Astrocyte of the hippocampus (primary cell): ENCODE measurements around the gene GRM4.

ENCODE experiments used
- DNase-seq: peaks from one replicate; pipeline ENCODE4 v3.0.0; 2011; ENCODE audit warnings: low read depth, low spot score

The GRM4 gene

GRCh38 chr6:34085453-34086170 lies 60.3 kb downstream of the GRM4 start:
- no peak for DNase-seq

- DNase-seq = no peak
Measured at GRCh38 chr6:34084591-34085290, 61.1 kb downstream of the GRM4 start.

- DNase-seq = peak; percentile 61
Measured at GRCh38 chr6:34082864-34083626, 62.8 kb downstream of the GRM4 start.

GRCh38 chr6:34082348-34082747 lies 63.5 kb downstream of the GRM4 start:
- no peak for DNase-seq

- DNase-seq = no peak
Measured at GRCh38 chr6:34080357-34080756, 65.5 kb downstream of the GRM4 start.

GRCh38 chr6:34079899-34080298 lies 66.0 kb downstream of the GRM4 start:
- no peak for DNase-seq

GRCh38 chr6:34075906-34076305 lies 70.0 kb downstream of the GRM4 start:
- DNase-seq = no peak

GRCh38 chr6:34074064-34074742 lies 71.7 kb downstream of the GRM4 start:
- peak; percentile 22 for DNase-seq

- no peak for DNase-seq
Measured at GRCh38 chr6:34073540-34073939, 72.3 kb downstream of the GRM4 start.

- DNase-seq = no peak
Measured at GRCh38 chr6:34072727-34073126, 73.2 kb downstream of the GRM4 start.

GRCh38 chr6:34071884-34072379 lies 74.0 kb downstream of the GRM4 start:
- DNase-seq = no peak

GRCh38 chr6:34071136-34071883 lies 74.6 kb downstream of the GRM4 start:
- no peak for DNase-seq

GRCh38 chr6:34070315-34071135 lies 75.4 kb downstream of the GRM4 start:
- no peak for DNase-seq

GRCh38 chr6:34068462-34069044 lies 77.3 kb downstream of the GRM4 start:
- no peak for DNase-seq

GRCh38 chr6:34067814-34068213 lies 78.1 kb downstream of the GRM4 start:
- DNase-seq = no peak

- DNase-seq = no peak
Measured at GRCh38 chr6:34066772-34067770, 78.8 kb downstream of the GRM4 start.

- DNase-seq = no peak
Measured at GRCh38 chr6:34066218-34066571, 79.7 kb downstream of the GRM4 start.

- DNase-seq = no peak
Measured at GRCh38 chr6:34065466-34066217, 80.2 kb downstream of the GRM4 start.
